Measurements from ENCODE around the gene WDR90.

Gene WDR90

DNA sequence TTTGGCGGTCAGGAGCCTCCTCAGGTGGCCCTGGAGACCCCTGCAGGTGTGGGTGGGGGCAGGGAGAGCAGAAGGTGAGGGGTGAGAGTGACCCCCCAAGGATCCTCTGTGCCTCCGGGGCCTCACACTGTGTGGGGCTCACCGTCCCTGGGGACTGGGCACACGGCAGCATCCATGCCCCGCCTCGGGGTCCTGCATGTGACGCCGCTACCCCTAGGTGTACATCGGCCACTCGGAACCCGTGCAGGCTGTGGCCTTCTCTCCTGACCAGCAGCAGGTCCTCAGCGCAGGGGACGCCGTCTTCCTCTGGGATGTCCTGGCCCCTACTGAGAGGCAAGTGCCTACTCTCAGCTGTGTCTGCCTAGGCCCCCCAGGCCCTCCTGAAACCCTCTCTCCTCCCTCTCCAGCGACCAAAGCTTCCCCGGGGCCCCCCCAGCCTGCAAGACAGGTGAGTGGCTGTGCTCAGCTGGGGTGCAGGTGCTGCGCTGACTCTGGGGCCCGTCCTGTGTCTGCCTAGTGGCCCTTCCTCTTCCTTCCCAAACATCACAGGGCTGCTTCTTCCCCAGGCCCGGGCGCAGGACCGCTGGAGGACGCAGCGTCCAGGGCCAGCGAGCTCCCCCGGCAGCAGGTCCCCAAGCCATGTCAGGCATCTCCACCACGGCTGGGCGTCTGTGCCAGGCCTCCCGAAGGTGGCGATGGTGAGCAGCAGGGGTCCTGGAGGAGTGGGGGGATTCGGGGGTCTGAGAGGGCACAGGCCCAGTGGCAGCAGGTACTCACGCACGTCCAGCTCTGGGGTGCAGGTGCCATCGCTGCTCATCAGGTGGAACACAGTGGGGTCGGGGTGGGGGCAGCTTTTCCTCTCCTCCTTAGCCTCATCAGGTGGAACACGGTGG lies 9.8 kb downstream of the WDR90 start:
- no peak for FAIRE-seq
- no peak for DNase-seq (ENCODE audit: insufficient read length, low spot score)

DNA sequence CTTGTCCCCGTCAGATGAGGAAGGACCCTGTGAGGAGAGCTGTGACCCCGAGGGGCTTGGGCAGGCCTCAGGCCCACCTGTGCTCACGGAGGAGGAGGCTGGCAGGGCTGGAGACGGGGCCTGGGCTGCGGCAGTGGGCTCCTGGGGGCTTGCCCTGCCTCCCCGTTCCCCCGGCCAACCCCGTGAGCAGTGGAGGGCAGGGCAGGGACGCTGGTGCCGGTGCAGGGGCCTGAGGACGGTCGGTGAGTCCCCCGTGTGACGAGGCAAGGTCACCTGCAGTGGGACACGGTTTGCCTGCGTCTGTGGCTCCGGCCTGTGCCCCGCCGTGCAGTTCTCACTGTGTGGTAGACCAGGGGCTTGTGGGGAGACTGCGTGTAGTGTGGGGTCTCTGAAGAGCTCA lies 10.5 kb downstream of the WDR90 start:
- FAIRE-seq (no peak), DNase-seq (ENCODE audit: insufficient read length, low spot score) (no peak)

DNA sequence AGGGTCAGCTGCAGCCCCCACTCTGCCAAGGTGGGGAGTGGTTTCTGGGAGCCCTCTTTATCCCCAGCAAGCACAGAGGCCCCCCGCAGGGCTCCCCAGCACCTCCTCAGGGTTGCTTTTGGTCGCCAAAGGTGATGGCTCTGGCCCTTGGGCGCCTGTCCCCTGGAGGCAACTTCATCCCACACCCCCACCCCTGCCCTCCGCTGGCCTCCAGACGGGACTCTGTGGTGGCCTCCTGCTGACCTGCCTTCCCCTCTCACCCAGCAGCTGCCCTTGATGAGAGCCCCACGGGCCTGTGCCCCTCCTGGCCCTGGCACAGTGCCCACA lies 10.9 kb downstream of the WDR90 start:
- no peak for FAIRE-seq
- DNase-seq (ENCODE audit: insufficient read length, low spot score): no peak

DNA sequence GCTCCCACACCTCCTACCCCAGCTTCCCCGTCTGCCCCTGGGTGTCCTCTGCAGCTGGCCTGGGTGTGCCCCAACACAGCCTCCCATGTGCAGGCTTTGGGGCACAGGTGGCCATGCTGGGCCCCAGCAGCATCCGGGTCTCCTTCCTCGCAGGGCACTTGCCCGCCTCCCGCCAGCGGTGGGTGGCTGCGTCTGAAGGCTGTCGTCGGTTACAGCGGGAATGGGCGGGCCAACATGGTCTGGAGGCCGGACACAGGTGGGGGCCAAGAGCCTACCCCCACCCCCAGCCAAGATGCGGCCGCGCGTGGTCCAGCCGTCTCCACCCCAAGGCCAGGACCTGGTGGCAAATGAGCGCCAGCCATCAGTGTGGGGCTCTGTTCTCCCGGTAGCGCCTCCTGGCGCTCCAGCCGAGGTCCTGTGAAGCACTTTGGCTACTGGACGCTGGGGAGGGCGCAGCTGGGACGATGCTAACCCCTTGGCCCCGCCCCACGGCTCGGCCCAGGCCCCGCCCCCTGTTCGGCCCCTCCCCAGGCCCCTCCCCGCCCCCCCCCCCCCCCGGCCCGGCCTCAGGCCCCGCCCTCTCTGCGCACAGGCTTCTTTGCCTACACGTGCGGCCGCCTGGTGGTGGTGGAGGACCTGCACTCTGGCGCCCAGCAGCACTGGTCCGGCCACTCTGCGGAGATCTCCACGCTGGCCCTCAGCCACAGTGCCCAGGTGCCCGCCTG lies 11.5 kb downstream of the WDR90 start:
- FAIRE-seq (no peak), DNase-seq (ENCODE audit: insufficient read length, low spot score) (no peak)

DNA sequence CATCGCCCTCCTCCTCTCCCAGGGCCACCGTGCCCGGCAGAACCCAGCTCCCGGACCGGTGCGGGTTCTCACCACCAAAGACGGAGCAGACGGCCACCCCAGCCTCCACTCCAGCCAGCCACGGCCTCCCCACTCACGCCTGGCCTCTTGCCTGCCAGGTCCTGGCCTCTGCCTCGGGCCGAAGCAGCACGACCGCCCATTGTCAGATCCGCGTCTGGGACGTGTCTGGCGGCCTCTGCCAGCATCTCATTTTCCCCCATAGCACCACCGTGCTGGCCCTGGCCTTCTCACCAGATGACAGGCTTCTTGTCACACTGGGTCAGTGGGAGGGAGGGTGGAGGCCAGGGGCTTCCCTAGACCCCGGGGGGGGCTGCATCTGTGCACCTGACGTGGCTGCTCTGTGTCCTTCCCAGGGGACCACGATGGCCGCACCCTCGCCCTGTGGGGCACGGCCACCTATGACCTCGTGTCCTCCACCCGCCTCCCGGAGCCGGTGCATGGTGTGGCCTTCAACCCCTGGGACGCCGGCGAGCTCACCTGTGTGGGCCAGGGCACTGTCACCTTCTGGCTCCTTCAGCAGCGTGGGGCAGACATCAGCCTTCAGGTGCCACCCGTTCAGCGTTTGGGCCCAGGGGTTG lies 12.1 kb downstream of the WDR90 start:
- FAIRE-seq (no peak), DNase-seq (ENCODE audit: insufficient read length, low spot score) (no peak)

DNA sequence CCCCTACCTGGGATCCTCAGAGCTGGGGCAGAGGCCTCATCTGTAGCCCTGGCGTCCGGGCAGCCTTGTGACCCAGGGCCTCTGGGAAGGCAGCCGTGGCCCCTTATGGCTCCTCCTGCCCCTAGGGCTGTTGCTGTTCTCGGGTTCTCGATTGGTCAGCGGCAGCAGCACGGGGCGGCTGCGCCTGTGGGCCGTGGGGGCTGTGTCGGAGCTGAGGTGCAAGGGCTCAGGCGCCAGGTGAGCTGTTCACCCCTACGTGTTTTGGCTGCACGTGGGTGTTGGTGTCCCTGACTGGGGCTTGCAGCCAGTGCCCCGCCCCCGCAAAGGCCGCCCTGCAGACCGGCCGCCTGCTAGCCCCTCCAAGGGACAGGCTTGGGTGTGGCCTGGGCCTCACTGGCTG lies 12.9 kb downstream of the WDR90 start:
- FAIRE-seq (no peak), DNase-seq (ENCODE audit: insufficient read length, low spot score) (no peak)

DNA sequence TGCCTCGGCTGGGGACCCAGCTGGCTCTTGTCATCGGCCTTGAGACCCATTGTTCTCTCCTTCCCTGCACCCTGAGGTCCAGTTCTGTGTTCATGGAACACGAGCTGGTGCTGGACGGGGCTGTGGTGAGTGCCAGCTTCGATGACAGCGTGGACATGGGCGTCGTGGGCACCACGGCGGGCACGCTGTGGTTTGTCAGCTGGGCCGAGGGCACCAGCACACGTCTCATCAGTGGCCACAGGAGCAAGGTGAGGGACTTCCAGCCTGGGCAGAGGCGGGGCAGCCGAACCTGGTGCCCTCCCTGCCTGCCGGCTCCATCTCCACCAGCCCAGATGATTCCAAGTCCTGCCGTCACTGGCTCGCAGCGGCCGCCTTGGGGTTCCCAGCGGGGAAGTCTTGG lies 13.4 kb downstream of the WDR90 start:
- DNase-seq (ENCODE audit: insufficient read length, low spot score) (no peak), FAIRE-seq (no peak)

DNA sequence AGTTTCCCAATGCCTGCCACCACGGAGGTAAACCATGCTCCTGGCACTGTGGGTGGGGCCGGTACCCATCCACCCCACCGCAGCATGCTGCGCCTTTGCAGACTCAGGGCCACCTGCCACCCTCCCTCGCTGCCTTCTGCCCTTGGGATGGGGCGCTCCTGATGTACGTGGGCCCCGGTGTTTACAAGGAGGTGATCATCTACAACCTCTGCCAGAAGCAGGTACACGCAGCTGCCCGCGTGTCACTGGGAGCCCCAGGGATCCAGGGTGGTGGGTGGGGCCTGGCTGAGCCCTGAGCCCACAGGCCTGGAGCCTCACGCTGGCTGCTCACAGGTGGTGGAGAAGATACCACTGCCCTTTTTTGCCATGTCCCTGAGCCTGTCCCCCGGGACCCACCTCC lies 17.4 kb downstream of the WDR90 start:
- DNase-seq (ENCODE audit: insufficient read length, low spot score) (no peak), FAIRE-seq (no peak)

DNA sequence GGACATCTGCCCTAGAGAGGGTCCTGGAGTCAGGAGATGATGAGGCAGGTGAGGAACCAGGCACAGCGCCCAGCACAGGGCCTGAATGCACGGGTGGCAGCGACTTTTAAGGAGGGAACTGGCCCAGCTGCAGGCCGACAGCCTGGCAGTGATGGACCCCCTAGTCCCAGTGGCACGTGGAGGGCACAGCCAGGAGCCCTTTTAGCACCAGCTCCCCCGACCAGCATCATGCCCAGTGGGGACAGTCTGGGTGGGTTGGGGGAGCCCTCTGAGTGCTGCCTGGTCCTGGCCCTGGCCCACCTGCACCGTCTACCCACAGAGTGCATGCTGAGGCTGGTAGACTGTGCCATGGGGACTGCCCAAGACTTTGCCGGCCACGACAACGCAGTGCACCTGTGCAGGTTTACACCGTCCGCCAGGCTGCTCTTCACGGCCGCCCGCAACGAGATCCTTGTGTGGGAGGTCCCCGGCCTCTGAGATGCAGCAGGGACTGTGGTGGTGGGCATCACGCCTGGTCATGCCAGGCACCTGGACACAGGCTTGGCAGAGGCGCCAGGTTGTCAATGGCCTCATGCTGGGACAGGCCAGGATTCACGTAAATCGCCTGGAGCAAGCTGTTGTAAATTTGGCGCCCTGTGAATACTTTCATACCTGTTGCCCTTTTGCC lies 18.1 kb downstream of the WDR90 start:
- FAIRE-seq (peak; percentile 42), DNase-seq (ENCODE audit: insufficient read length, low spot score) (no peak)

DNA sequence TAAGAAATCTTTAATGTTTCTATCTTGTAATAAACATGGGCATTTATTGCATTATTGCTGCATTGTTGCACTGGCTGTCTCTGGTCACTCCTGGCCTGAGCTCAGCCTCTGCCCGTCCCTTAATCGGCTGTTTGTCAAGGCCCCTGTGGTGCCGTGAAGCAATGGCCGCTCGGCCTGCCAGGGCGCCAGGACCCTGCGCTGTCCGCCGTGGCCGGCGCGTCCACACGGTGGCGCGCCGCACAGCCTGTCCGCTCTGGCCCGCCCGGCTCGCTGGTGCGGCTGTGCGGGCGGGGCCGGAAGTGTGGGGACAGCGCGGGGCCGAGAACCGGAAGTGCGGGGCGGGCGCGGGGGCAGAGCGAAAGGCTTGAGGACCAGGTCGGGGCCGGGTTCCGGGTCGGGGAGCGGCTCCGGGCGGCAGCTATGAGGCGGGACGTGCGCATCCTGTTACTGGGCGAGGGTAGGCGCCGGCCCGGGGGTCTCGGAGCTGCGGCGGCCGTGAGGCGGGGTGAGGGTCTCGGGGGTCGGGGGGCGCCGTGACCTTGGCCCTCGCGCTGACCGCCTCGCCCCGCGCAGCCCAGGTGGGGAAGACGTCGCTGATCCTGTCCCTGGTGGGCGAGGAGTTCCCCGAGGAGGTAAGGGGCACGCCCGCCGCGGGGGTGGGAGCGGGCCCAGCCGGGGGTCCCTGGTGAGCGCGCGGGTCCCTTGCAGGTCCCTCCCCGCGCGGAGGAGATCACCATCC lies 18.8 kb downstream of the WDR90 start, which contains the start of gene RHOT2:
Gene RHOT2 (plus strand): TSS at position 353 of the 739 bp plus-strand sequence. CDS start 68 bp downstream, at position 421.
- FAIRE-seq: peak; percentile 99
- peak; percentile 84 for DNase-seq (ENCODE audit: insufficient read length, low spot score)

DNA sequence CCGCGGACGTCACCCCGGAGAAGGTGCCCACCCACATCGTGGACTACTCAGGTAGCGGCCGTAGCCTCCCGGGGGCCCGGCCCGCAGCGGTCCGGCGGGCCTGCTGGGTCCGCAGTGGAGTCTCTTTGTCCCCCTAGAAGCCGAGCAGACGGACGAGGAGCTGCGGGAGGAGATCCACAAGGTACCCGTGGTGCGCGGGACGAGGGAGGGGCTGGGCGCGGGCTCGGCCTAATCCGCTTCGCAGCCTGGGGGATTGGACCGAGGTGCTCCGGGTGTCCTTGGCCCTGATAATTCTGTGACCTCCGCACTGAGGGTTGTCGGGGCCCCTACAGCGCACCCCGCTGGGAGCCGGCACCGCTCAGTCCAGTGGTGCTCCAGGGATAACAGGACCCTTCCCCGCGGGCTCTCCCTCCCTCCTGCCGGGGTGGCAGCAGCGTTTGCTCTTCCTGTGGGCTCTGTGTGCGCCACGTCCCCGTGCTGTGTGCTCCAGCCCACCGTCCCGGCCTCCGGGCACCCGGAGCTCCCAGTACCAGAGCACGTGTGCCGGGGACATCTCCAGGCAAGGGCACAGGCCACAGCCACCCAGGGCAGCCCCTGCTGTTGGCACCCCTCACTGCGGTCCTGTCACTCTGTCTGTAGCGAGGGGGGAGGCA lies 19.5 kb downstream of the WDR90 start:
- no peak for FAIRE-seq
- DNase-seq (ENCODE audit: insufficient read length, low spot score): no peak

DNA sequence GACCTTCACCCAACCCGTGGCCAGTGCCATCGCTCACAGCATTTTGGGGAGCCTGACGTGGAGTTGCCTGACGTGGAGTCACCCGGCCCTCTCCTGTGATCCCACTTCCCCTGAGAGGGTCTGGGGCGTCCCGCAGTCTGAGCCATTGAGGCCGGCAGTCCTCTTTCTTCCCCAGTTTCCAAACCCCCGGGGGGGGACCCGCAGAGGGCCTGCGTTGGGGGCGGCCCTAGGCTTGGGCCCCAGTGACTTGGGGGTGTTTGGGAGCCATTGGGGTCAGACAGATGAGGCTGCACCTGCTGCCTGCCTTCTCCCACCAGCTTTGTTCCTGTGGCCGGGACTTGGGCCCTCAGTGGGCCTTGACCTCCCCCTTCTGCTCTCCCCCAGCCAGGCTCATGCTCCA lies 20.5 kb downstream of the WDR90 start:
- FAIRE-seq (no peak), DNase-seq (ENCODE audit: insufficient read length, low spot score) (no peak)

DNA sequence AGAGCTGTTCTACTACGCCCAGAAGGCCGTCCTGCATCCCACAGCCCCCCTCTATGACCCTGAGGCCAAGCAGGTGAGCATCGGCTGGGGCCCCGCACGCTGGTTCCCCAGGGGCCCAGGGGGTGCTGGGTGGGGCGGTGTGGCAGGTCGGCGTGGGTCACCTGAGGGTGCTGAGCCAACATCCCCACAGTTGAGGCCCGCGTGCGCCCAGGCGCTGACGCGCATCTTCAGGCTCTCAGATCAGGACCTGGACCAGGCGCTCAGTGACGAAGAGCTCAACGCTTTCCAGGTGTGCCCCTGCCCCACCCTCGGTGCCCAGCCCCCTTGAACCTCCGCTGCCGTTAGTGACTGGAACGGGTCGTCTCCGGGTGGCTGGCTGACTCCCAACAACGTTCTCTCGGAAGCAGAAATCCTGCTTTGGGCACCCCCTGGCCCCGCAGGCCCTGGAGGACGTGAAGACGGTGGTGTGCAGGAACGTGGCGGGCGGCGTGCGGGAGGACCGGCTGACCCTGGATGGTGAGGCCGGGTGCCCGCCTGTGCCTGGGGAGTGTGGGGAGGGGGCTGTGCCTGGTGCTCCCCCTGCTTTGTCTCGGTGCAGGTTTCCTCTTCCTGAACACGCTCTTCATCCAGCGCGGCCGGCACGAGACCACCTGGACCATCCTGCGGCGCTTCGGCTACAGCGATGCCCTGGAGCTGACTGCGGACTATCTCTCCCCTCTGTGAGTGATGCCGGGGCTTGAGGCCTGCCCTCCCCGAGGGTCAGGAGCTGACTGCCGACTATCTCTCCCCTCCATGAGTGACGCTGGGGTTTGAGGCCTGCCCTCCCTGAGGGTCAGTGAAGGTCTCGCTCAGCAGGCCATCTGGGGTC lies 21.6 kb downstream of the WDR90 start:
- DNase-seq (ENCODE audit: insufficient read length, low spot score) (no peak), FAIRE-seq (no peak)

DNA sequence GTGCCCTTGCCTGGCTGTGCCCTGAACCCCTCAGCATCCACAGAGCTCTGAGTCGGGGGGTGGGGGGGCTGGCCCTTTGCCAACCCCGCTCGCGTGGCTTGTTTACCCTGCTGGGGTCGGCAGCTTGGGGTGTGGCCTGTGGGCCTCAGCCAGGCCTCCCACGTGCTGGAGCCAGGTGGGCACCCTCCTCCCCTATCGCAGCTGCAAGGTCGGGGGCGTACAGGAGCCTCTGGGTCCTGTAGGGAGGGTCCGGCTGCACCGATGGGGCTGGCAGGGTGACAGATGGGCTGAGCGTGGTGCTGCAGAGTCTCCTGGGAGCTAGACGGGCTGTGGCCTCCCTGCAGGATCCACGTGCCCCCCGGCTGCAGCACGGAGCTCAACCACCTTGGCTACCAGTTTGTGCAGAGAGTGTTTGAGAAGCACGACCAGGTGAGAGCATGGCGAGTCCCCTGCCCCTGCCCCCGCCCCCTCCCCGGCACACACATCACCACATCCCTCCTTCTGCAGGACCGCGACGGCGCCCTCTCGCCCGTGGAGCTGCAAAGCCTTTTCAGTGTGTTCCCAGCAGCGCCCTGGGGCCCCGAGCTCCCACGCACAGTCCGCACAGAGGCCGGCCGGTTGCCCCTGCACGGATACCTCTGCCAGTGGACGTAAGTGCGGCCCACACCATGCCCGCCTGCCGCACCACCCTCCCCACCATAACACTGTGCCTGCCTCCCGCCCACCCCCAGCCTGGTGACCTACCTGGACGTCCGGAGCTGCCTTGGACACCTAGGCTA lies 22.4 kb downstream of the WDR90 start:
- DNase-seq (ENCODE audit: insufficient read length, low spot score) (no peak), FAIRE-seq (no peak)

DNA sequence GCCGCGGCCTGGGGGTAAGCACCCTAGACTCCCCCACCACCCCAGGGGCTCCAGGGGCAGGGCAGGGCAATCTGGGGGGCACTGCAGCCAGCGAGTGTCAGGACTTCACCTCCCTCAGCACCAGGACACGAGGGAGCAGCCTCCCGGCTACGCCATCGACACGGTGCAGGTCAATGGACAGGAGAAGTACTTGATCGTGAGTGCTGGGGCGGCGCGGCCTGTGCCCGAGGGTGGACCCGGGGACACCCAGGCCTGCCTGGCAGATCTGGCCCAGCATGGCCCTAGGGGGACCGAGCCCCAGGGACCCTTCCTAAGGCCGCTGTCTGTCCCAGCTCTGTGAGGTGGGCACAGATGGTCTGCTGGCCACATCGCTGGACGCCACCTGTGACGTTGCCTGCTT lies 23.2 kb downstream of the WDR90 start:
- FAIRE-seq (no peak), DNase-seq (ENCODE audit: insufficient read length, low spot score) (no peak)

DNA sequence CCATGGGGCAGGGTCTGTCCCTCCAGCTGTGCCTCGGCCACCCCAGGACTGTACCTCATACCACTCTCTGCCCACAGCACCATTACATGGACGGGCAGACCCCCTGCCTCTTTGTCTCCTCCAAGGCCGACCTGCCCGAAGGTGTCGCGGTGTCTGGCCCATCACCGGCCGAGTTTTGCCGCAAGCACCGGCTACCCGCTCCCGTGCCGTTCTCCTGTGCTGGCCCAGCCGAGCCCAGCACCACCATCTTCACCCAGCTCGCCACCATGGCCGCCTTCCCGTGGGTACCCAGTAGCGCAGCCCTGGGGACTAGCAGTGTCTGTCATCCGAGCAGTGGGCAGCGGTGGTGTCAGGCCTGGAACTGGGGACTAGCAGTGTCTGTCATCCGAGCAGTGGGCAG lies 23.7 kb downstream of the WDR90 start:
- FAIRE-seq: no peak
- no peak for DNase-seq (ENCODE audit: insufficient read length, low spot score)

DNA sequence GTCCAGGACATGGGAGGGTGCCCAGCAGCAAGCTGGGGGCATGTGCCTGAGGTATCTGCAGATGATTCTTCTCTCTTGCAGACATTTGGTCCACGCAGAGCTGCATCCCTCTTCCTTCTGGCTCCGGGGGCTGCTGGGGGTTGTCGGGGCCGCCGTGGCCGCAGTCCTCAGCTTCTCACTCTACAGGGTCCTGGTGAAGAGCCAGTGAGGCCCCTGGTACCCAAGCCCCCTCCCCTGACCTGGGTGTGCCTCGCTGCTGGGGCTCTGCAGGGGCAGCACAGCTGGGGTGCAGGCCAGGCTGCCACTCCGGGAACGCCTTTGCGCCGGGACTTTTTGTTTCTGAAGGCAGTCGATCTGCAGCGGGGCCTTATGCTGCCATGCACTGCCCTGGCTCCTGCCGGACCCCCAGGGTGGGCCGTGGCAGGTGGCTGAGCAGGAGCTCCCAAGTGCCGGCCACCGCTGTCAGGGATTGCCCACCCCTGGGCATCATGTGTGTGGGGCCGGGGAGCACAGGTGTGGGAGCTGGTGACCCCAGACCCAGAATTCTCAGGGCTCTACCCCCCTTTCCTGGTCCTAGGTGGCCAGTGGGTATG lies 24.3 kb downstream of the WDR90 start:
- DNase-seq (ENCODE audit: insufficient read length, low spot score) (no peak), FAIRE-seq (no peak)
